HEK293 (cell line): ENCODE results near the gene KCNAB2.

Experiments
- CTCF ChIA-PET: fragments of 350-600 bp; formaldehyde crosslinking; extraction: SDS; loops from one replicate; lab custom pipeline; 2021; ENCODE audit warnings: antibody characterized with exemption; lab: Yijun Ruan, JAX
- POLR2A ChIA-PET: fragments of 300-600 bp; formaldehyde crosslinking; extraction: SDS; loops from one replicate; lab custom pipeline; 2020; ENCODE audit warnings: antibody characterized with exemption, inconsistent platforms; lab: Yijun Ruan, JAX
- H3K27ac ChIP-seq: fragments of 200-500 bp; sonication (Bioruptor generic); 2 replicates; pipeline ENCODE4 v1.5.1; 2014; ENCODE audit warnings: low read depth, low read length, control low read depth, inconsistent platforms; ENCODE audit errors: extremely low read depth
- H3K36me3 ChIP-seq, 2 experiments: fragments of 200-500 bp in 1 of 2; sonication (Bioruptor generic) in 1 of 2; 1 replicate in 1 of 2; 2 replicates in 1 of 2; pipeline ENCODE4 v1.5.1; 2014 to 2017; ENCODE audit warnings: inconsistent platforms in 2 of 2, low read length in 2 of 2; ENCODE audit not compliant: control insufficient read depth in 2 of 2, insufficient read depth in 1 of 2
- H3K4me1 ChIP-seq: fragments of 200-500 bp; sonication (Bioruptor generic); 2 replicates; pipeline ENCODE4 v1.5.1; 2014; ENCODE audit warnings: mild to moderate bottlenecking, low read length, inconsistent platforms; ENCODE audit not compliant: control insufficient read depth, insufficient read depth
- H3K4me3 ChIP-seq: 2 replicates; pipeline ENCODE4 v1.5.1; 2011; ENCODE audit warnings: low read depth, mild to moderate bottlenecking, control low read depth, low read length, moderate library complexity
- H3K9me3 ChIP-seq: fragments of 200-500 bp; sonication (Bioruptor generic); 2 replicates; pipeline ENCODE4 v1.5.1; 2014; ENCODE audit warnings: low read depth, low read length, inconsistent platforms; ENCODE audit not compliant: control insufficient read depth, insufficient read depth
- BCL11B ChIP-seq: fragments of 450-650 bp; formaldehyde crosslinking; IDR thresholded peaks from 2 replicates; pipeline ENCODE4 v1.5.1; 2016; ENCODE audit warnings: low read depth, missing biosample characterization, missing genetic modification characterization
- EGR2 ChIP-seq: fragments of 450-650 bp; formaldehyde crosslinking; IDR thresholded peaks from 2 replicates; pipeline ENCODE4 v1.5.1; 2016; ENCODE audit warnings: low read depth, missing biosample characterization, missing genetic modification characterization
- FEZF1 ChIP-seq: fragments of 450-650 bp; formaldehyde crosslinking; IDR thresholded peaks from 2 replicates; pipeline ENCODE4 v1.5.1; 2016; ENCODE audit warnings: missing biosample characterization, missing genetic modification characterization
- ZFHX2 ChIP-seq: fragments of 450-650 bp; formaldehyde crosslinking; conservative IDR thresholded peaks from 2 replicates; pipeline ENCODE4 v1.5.1; 2016; ENCODE audit warnings: missing biosample characterization, missing genetic modification characterization
- ZFP37 ChIP-seq: fragments of 450-650 bp; formaldehyde crosslinking; IDR thresholded peaks from 2 replicates; pipeline ENCODE4 v1.5.1; 2016; ENCODE audit warnings: missing biosample characterization, missing genetic modification characterization
- ZFP41 ChIP-seq: fragments of 450-650 bp; formaldehyde crosslinking; IDR thresholded peaks from 2 replicates; pipeline ENCODE4 v1.5.1; 2016; ENCODE audit warnings: missing biosample characterization, missing genetic modification characterization, borderline replicate concordance
- ZNF146 ChIP-seq: fragments of 450-650 bp; formaldehyde crosslinking; IDR thresholded peaks from 2 replicates; pipeline ENCODE4 v1.5.1; 2016; ENCODE audit warnings: missing biosample characterization, missing genetic modification characterization
- ZNF23 ChIP-seq: fragments of 450-650 bp; formaldehyde crosslinking; IDR thresholded peaks from 2 replicates; pipeline ENCODE4 v1.5.1; 2016; ENCODE audit warnings: missing biosample characterization, missing genetic modification characterization, borderline replicate concordance
- ZNF302 ChIP-seq: fragments of 450-650 bp; formaldehyde crosslinking; IDR thresholded peaks from 2 replicates; pipeline ENCODE4 v1.5.1; 2016; ENCODE audit warnings: missing biosample characterization, missing genetic modification characterization, low read depth
- ZNF521 ChIP-seq: fragments of 450-650 bp; formaldehyde crosslinking; IDR thresholded peaks from 2 replicates; pipeline ENCODE4 v1.5.1; 2017; ENCODE audit warnings: missing biosample characterization, mild to moderate bottlenecking, missing genetic modification characterization
- ZNF530 ChIP-seq: fragments of 450-650 bp; formaldehyde crosslinking; IDR thresholded peaks from 2 replicates; pipeline ENCODE4 v1.5.1; 2016; ENCODE audit warnings: low read depth, missing biosample characterization, missing genetic modification characterization
- ZNF544 ChIP-seq: fragments of 450-650 bp; formaldehyde crosslinking; IDR thresholded peaks from 2 replicates; pipeline ENCODE4 v1.5.0; 2017; ENCODE audit warnings: missing biosample characterization, missing genetic modification characterization
- ZNF571 ChIP-seq: fragments of 450-650 bp; formaldehyde crosslinking; IDR thresholded peaks from 2 replicates; pipeline ENCODE4 v1.5.0; 2017; ENCODE audit warnings: missing biosample characterization, missing genetic modification characterization
- ZNF610 ChIP-seq: fragments of 450-650 bp; formaldehyde crosslinking; IDR thresholded peaks from 2 replicates; pipeline ENCODE4 v1.5.1; 2016; ENCODE audit warnings: missing biosample characterization, missing genetic modification characterization, borderline replicate concordance
- ZNF629 ChIP-seq: fragments of 450-650 bp; formaldehyde crosslinking; IDR thresholded peaks from 2 replicates; pipeline ENCODE4 v1.5.1; 2017; ENCODE audit warnings: missing biosample characterization, missing genetic modification characterization
- ZNF658 ChIP-seq: fragments of 450-650 bp; formaldehyde crosslinking; IDR thresholded peaks from 2 replicates; pipeline ENCODE4; 2016; ENCODE audit warnings: missing biosample characterization, missing genetic modification characterization
- TF ChIP-seq, protein P1 (sequence below): fragments of 450-650 bp; formaldehyde crosslinking; optimal IDR thresholded peaks from 2 replicates; pipeline ENCODE3; 2016; ENCODE audit warnings: missing biosample characterization, mild to moderate bottlenecking, missing genetic modification characterization
- TF ChIP-seq, protein P2 (sequence below): fragments of 450-650 bp; formaldehyde crosslinking; IDR thresholded peaks from 2 replicates; pipeline ENCODE4 v1.5.1; 2016; ENCODE audit warnings: missing biosample characterization, missing genetic modification characterization
- TF ChIP-seq, protein P3 (sequence below): fragments of 450-650 bp; formaldehyde crosslinking; IDR thresholded peaks from 2 replicates; pipeline ENCODE4 v1.5.1; 2016; ENCODE audit warnings: missing biosample characterization, missing genetic modification characterization, borderline replicate concordance
- TF ChIP-seq, protein P4 (sequence below): fragments of 450-650 bp; formaldehyde crosslinking; IDR thresholded peaks from 2 replicates; pipeline ENCODE4 v1.5.1; 2016; ENCODE audit warnings: missing biosample characterization, missing genetic modification characterization
- TF ChIP-seq, protein P5 (sequence below): fragments of 450-650 bp; formaldehyde crosslinking; IDR thresholded peaks from 2 replicates; pipeline ENCODE4 v1.5.1; 2016; ENCODE audit warnings: missing biosample characterization, missing genetic modification characterization

KCNAB2 gene

DNA sequence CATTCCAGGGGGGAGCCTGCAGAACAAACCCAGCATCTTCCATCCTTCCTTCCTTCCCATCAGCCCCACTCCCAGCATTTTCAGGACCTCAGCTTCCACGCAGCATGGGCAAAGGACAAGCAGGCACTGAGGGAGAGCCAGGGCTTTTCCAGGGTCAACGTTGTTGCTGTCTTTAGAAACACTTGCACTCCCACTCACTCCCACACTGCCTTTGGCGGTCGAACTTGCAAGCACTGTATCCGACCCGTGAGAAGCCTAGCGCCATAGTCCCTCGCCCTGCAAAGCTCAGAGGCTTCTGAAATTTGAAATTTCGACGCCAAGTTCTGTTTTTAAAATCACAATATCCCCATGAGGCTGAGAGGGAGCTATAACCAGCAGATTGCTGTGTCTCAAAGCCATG, 47.4 kb downstream of the KCNAB2 start:
- H3K36me3 ChIP-seq, result no peaks in the 10 kb centered on the region
- POLR2A ChIA-PET, result no interaction called here

DNA sequence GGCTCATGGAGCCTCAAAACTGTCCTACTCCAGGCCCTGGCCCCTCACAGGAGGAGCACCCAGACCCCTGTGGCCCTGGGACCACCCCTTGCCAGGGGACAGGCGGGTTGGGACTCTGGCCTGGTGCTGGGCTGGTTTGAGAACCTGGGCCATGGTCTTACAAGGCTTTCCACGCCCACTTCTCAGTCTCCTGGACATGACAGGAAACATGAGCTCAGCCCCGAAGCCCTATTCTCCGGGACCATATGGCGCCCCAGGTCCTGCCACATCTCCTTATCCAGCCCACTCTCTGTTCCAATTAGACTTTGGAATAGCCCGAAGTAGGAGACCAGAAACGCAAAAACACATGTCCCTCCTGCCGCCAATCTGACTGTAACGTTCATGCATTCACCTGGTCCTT, 47.9 kb downstream of the KCNAB2 start:
- TF ChIP-seq ZNF146 (no peak), ZNF521 (tag by site-specific recombination) (no peak), ZNF658 (tag by site-specific recombination) (no peak), ZNF571 (tag by site-specific recombination) (no peak), ZNF530 (tag by site-specific recombination) (no peak)
- TF ChIP-seq, protein P1, sequence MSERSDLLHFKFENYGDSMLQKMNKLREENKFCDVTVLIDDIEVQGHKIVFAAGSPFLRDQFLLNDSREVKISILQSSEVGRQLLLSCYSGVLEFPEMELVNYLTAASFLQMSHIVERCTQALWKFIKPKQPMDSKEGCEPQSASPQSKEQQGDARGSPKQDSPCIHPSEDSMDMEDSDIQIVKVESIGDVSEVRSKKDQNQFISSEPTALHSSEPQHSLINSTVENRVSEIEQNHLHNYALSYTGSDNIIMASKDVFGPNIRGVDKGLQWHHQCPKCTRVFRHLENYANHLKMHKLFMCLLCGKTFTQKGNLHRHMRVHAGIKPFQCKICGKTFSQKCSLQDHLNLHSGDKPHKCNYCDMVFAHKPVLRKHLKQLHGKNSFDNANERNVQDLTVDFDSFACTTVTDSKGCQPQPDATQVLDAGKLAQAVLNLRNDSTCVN (tag by site-specific recombination), result no peak
- TF ChIP-seq, protein P2, sequence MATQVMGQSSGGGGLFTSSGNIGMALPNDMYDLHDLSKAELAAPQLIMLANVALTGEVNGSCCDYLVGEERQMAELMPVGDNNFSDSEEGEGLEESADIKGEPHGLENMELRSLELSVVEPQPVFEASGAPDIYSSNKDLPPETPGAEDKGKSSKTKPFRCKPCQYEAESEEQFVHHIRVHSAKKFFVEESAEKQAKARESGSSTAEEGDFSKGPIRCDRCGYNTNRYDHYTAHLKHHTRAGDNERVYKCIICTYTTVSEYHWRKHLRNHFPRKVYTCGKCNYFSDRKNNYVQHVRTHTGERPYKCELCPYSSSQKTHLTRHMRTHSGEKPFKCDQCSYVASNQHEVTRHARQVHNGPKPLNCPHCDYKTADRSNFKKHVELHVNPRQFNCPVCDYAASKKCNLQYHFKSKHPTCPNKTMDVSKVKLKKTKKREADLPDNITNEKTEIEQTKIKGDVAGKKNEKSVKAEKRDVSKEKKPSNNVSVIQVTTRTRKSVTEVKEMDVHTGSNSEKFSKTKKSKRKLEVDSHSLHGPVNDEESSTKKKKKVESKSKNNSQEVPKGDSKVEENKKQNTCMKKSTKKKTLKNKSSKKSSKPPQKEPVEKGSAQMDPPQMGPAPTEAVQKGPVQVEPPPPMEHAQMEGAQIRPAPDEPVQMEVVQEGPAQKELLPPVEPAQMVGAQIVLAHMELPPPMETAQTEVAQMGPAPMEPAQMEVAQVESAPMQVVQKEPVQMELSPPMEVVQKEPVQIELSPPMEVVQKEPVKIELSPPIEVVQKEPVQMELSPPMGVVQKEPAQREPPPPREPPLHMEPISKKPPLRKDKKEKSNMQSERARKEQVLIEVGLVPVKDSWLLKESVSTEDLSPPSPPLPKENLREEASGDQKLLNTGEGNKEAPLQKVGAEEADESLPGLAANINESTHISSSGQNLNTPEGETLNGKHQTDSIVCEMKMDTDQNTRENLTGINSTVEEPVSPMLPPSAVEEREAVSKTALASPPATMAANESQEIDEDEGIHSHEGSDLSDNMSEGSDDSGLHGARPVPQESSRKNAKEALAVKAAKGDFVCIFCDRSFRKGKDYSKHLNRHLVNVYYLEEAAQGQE, result no peak
- TF ChIP-seq, protein P3, sequence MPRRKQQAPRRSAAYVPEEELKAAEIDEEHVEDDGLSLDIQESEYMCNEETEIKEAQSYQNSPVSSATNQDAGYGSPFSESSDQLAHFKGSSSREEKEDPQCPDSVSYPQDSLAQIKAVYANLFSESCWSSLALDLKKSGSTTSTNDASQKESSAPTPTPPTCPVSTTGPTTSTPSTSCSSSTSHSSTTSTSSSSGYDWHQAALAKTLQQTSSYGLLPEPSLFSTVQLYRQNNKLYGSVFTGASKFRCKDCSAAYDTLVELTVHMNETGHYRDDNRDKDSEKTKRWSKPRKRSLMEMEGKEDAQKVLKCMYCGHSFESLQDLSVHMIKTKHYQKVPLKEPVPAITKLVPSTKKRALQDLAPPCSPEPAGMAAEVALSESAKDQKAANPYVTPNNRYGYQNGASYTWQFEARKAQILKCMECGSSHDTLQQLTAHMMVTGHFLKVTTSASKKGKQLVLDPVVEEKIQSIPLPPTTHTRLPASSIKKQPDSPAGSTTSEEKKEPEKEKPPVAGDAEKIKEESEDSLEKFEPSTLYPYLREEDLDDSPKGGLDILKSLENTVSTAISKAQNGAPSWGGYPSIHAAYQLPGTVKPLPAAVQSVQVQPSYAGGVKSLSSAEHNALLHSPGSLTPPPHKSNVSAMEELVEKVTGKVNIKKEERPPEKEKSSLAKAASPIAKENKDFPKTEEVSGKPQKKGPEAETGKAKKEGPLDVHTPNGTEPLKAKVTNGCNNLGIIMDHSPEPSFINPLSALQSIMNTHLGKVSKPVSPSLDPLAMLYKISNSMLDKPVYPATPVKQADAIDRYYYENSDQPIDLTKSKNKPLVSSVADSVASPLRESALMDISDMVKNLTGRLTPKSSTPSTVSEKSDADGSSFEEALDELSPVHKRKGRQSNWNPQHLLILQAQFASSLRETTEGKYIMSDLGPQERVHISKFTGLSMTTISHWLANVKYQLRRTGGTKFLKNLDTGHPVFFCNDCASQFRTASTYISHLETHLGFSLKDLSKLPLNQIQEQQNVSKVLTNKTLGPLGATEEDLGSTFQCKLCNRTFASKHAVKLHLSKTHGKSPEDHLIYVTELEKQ (tag by site-specific recombination), result no peak
- TF ChIP-seq, all 188 proteins: peak for 0
- H3K4me3 ChIP-seq, result no peak overlapping the region
- no peak overlapping the region for H3K27ac ChIP-seq
- POLR2A ChIA-PET, result no interaction called here
- CTCF ChIA-PET, result interaction anchor here (0.7 kb wide), 1 partner anchor 95 kb away, joined by 4 read pairs; no protein-coding TSS in a partner anchor
- no peaks in the 10 kb centered on the region for H3K4me1 ChIP-seq
- H3K36me3 ChIP-seq, result no peaks in the 10 kb centered on the region
- H3K9me3 ChIP-seq, result no peaks in the 10 kb centered on the region

More for the DNA sequence above, 47.4 kb downstream of the KCNAB2 start:
- Histone ChIP-seq H3K9me3 (no peaks in the 10 kb centered on the region), H3K4me1 (no peaks in the 10 kb centered on the region), H3K4me3 (no peak overlapping the region), H3K27ac (no peak overlapping the region)
- no peak for TF ChIP-seq ZNF610 (tag by site-specific recombination)
- peak; percentile 56 for TF ChIP-seq EGR2 (tag by site-specific recombination)
- no peak for TF ChIP-seq ZNF302 (tag by site-specific recombination)
- TF ChIP-seq, protein P4, sequence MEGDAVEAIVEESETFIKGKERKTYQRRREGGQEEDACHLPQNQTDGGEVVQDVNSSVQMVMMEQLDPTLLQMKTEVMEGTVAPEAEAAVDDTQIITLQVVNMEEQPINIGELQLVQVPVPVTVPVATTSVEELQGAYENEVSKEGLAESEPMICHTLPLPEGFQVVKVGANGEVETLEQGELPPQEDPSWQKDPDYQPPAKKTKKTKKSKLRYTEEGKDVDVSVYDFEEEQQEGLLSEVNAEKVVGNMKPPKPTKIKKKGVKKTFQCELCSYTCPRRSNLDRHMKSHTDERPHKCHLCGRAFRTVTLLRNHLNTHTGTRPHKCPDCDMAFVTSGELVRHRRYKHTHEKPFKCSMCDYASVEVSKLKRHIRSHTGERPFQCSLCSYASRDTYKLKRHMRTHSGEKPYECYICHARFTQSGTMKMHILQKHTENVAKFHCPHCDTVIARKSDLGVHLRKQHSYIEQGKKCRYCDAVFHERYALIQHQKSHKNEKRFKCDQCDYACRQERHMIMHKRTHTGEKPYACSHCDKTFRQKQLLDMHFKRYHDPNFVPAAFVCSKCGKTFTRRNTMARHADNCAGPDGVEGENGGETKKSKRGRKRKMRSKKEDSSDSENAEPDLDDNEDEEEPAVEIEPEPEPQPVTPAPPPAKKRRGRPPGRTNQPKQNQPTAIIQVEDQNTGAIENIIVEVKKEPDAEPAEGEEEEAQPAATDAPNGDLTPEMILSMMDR, result no peak
- no peak for TF ChIP-seq ZNF544 (tag by site-specific recombination)
- no peak for TF ChIP-seq ZNF629 (tag by site-specific recombination)
- no peak for TF ChIP-seq ZFP41 (tag by site-specific recombination)
- TF ChIP-seq BCL11B (tag by site-specific recombination), result no peak
- no peak for TF ChIP-seq ZNF23 (tag by site-specific recombination)
- no peak for TF ChIP-seq FEZF1 (tag by site-specific recombination)
- no peak for TF ChIP-seq ZFP37 (tag by site-specific recombination)
- TF ChIP-seq, protein P5, sequence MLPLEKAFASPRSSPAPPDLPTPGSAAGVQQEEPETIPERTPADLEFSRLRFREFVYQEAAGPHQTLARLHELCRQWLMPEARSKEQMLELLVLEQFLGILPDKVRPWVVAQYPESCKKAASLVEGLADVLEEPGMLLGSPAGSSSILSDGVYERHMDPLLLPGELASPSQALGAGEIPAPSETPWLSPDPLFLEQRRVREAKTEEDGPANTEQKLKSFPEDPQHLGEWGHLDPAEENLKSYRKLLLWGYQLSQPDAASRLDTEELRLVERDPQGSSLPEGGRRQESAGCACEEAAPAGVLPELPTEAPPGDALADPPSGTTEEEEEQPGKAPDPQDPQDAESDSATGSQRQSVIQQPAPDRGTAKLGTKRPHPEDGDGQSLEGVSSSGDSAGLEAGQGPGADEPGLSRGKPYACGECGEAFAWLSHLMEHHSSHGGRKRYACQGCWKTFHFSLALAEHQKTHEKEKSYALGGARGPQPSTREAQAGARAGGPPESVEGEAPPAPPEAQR, result no peak
- peak; percentile 54 for TF ChIP-seq ZFHX2 (tag by site-specific recombination)
- CTCF ChIA-PET, result interaction anchor here (0.7 kb wide), 1 partner anchor 95 kb away, joined by 4 read pairs; no protein-coding TSS in a partner anchor
